Kidney epithelial cell (primary cell): ENCODE results near the gene HLA-B. TPM values are rescaled to one million over a fixed set of nuclear protein-coding genes. Genes with fewer than 3 reads are reported as not detected.

Experiments used
- DNase-seq: peaks from one replicate; pipeline ENCODE4 v3.0.0-alpha.2; 2010; ENCODE audit warnings: low read depth
- H3K27me3 ChIP-seq: 2 replicates; pipeline ENCODE4 v1.6.0; 2011; ENCODE audit warnings: low read length; ENCODE audit not compliant: control insufficient read depth, insufficient read depth
- H3K36me3 ChIP-seq: 2 replicates; pipeline ENCODE4 v1.5.1; 2011; ENCODE audit warnings: low read length; ENCODE audit not compliant: control insufficient read depth, insufficient read depth
- H3K4me3 ChIP-seq: 2 replicates; pipeline ENCODE4 v1.5.1; 2011; ENCODE audit warnings: low read depth, mild to moderate bottlenecking, control low read depth, low read length
- total RNA-seq: library from RNA; depleted of rRNA; stranded (reverse); fragments of >200 nt; gene quantifications from 2 replicates; pipeline ENCODE4 v1.2.3, GENCODE V29; 2015
- TF ChIP-seq, protein P1 (sequence below): IDR thresholded peaks from 2 replicates; pipeline ENCODE4 v1.5.1; 2011; ENCODE audit warnings: mild to moderate bottlenecking, moderate library complexity, low read length, control low read depth, inconsistent platforms; ENCODE audit not compliant: insufficient read depth, poor library complexity, severe bottlenecking

The HLA-B gene
- total RNA-seq, 1 donor from 2014 or later = 484 TPM

DNA sequence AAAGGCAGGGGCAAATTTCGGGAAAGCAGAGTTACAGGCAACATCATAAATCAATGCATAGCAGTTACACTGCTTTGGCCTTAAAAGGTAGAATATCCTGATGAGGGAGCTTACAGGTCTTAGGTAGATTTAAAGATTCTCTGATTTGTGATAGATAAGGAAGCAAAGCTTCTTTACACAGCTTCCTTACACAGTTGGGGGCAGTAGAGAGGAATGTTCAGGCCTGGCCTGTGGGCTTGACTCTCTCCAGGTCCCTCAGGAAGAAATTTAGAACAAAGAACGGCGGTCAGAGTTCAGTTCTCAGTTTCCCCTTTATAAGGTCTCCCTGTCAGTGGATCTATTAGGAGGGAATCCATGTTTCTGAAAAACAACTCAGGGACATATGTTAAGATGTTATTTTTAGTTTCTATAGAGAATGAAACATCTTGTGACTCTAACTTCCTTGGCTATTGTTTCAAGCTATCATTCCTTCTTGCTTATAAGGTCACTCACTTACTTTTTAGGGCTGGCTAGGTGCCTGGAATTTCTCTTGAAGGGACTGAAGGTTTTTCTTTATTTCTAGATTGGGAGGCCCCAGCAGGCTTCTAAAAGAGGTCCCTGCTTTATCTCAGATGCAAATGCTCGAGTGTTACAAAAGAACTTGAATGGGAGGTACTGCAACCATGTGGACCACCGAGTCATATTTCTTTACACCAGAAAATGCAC, 11.8 kb downstream of the HLA-B start:
- no peak overlapping the region for H3K4me3 ChIP-seq
- no peaks in the 10 kb centered on the region for H3K27me3 ChIP-seq
- H3K36me3 ChIP-seq = no peaks in the 10 kb centered on the region
- TF ChIP-seq, protein P1, sequence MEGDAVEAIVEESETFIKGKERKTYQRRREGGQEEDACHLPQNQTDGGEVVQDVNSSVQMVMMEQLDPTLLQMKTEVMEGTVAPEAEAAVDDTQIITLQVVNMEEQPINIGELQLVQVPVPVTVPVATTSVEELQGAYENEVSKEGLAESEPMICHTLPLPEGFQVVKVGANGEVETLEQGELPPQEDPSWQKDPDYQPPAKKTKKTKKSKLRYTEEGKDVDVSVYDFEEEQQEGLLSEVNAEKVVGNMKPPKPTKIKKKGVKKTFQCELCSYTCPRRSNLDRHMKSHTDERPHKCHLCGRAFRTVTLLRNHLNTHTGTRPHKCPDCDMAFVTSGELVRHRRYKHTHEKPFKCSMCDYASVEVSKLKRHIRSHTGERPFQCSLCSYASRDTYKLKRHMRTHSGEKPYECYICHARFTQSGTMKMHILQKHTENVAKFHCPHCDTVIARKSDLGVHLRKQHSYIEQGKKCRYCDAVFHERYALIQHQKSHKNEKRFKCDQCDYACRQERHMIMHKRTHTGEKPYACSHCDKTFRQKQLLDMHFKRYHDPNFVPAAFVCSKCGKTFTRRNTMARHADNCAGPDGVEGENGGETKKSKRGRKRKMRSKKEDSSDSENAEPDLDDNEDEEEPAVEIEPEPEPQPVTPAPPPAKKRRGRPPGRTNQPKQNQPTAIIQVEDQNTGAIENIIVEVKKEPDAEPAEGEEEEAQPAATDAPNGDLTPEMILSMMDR = no peak
- DNase-seq = no peak

DNA sequence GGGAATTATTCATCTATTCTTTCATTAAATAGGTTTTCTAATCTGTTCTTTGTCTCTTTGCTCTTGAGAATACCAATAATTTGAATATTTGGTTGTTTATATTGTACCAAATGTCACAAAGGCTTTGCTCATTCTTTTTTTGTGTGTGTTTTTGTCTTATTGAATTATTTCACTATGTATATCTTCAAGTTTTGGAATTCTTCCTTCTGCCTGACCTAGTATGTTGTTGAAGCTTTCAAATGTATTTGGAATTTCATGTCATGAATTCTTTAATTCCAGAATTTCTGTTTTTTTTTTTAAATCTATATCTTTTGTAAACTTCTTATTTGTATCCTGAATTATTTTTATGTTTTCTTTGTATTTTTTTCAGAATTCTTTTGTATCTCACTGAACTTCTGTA, 16.8 kb downstream of the HLA-B start:
- no peaks in the 10 kb centered on the region for H3K27me3 ChIP-seq
- TF ChIP-seq, protein P1 = no peak
- DNase-seq = no peak
- no peak overlapping the region for H3K4me3 ChIP-seq
- no peaks in the 10 kb centered on the region for H3K36me3 ChIP-seq

DNA sequence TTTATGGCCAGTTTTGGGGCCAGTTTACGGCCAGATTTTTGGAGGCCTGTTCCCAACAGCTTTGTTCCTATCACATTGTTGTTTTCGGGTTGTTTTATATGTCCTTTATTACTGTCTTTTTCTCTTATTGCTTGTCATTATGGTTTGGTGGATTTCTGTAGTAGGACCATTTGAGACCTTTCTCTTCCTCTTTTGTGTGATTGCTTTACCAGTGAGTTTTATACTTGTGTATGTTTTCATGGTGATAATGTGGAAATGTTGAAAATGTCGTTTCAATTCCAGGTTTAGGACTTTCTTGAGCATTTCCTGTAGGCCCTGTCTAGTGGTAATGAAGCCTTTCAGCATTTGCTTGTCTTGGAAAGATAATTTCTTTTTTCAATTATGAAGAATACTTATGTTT, 17.8 kb downstream of the HLA-B start:
- TF ChIP-seq, protein P1 = no peak
- Histone ChIP-seq H3K36me3 (no peaks in the 10 kb centered on the region), H3K27me3 (no peaks in the 10 kb centered on the region), H3K4me3 (no peak overlapping the region)
- DNase-seq = no peak

GRCh38 chr6:31336896-31337496, 20.0 kb downstream of the HLA-B start:
- Histone ChIP-seq H3K4me3 (no peak overlapping the region), H3K27me3 (no peaks in the 10 kb centered on the region), H3K36me3 (no peaks in the 10 kb centered on the region)
- DNase-seq = peak; percentile 14
- TF ChIP-seq, protein P1 = no peak

- Histone ChIP-seq H3K4me3 (no peak overlapping the region), H3K36me3 (no peaks in the 10 kb centered on the region), H3K27me3 (no peaks in the 10 kb centered on the region)
- TF ChIP-seq, protein P1 = no peak
- no peak for DNase-seq
These were observed 24.1 kb downstream of the HLA-B start for GRCh38 chr6:31332637-31333602.
